ENCODE measurements around the gene NEDD8. TPM values are rescaled to one million over a fixed set of nuclear protein-coding genes. Genes with fewer than 3 reads are reported as not detected.

NEDD8 gene
- total RNA-seq, 4 donors from 2014 or later = 141 to 178 (median 162) TPM

GRCh38 chr14:24256960-24257359, 24.8 kb upstream of the NEDD8 start:
- in situ Hi-C loops (cut with MboI; ENCODE audit: low sequenced_read_pairs in 4 of 4) (no loop called here), intact Hi-C loops (cut with DNase I; ENCODE audit: low total_unique reads) (no loop called here)
- Histone ChIP-seq H3K36me3 (no peaks in the 10 kb centered on the region), H3K27ac (no peak overlapping the region), H3K27me3 (no peaks in the 10 kb centered on the region), H3K4me1 (no peaks in the 10 kb centered on the region), H3K4me3 (no peak overlapping the region), H3K9me3 (no peaks in the 10 kb centered on the region)
- no peak for DNase-seq
- no peak for TF ChIP-seq CTCF (IDR thresholded peaks at IDR 0.05 in 4 of 5, conservative IDR thresholded peaks at IDR 0.05 in 1 of 5)
- no peak for TF ChIP-seq POLR2A (IDR thresholded peaks at IDR 0.05)
- no peak for ATAC-seq

- ATAC-seq (no peak), DNase-seq (no peak)
- in situ Hi-C loops (cut with MboI; ENCODE audit: low sequenced_read_pairs in 4 of 4) (no loop called here), intact Hi-C loops (cut with DNase I; ENCODE audit: low total_unique reads) (no loop called here)
- H3K4me1 ChIP-seq = no peaks in the 10 kb centered on the region
- H3K27ac ChIP-seq = no peak overlapping the region
- no peak overlapping the region for H3K4me3 ChIP-seq
- TF ChIP-seq POLR2A (IDR thresholded peaks at IDR 0.05) (no peak), CTCF (IDR thresholded peaks at IDR 0.05 in 4 of 5, conservative IDR thresholded peaks at IDR 0.05 in 1 of 5) (no peak)
- no peaks in the 10 kb centered on the region for H3K27me3 ChIP-seq
- no peaks in the 10 kb centered on the region for H3K9me3 ChIP-seq
- no peaks in the 10 kb centered on the region for H3K36me3 ChIP-seq
These were observed 24.0 kb upstream of the NEDD8 start for GRCh38 chr14:24255931-24256711.

- no peak for ATAC-seq
- intact Hi-C loops (cut with DNase I; ENCODE audit: low total_unique reads) = no loop called here
- no peaks in the 10 kb centered on the region for H3K27me3 ChIP-seq
These were observed 23.3 kb upstream of the NEDD8 start for GRCh38 chr14:24255438-24255837.

GRCh38 chr14:24254630-24255392, 22.6 kb upstream of the NEDD8 start:
- H3K27ac ChIP-seq = no peak overlapping the region
- no peaks in the 10 kb centered on the region for H3K27me3 ChIP-seq
- no peaks in the 10 kb centered on the region for H3K36me3 ChIP-seq
- no peak for ATAC-seq
- in situ Hi-C loops (cut with MboI; ENCODE audit: low sequenced_read_pairs in 4 of 4) = no loop called here
- no peaks in the 10 kb centered on the region for H3K9me3 ChIP-seq
- intact Hi-C loops (cut with DNase I; ENCODE audit: low total_unique reads) = no loop called here
- DNase-seq = no peak
- no peak for TF ChIP-seq CTCF (IDR thresholded peaks at IDR 0.05 in 4 of 5, conservative IDR thresholded peaks at IDR 0.05 in 1 of 5)
- no peak for TF ChIP-seq POLR2A (IDR thresholded peaks at IDR 0.05)
- H3K4me3 ChIP-seq = no peak overlapping the region
- no peaks in the 10 kb centered on the region for H3K4me1 ChIP-seq

More at GRCh38 chr14:24255438-24255837, 23.3 kb upstream of the NEDD8 start:
- H3K4me3 ChIP-seq = no peak overlapping the region
- DNase-seq = no peak
- H3K4me1 ChIP-seq = no peaks in the 10 kb centered on the region
- H3K36me3 ChIP-seq = no peaks in the 10 kb centered on the region
- TF ChIP-seq POLR2A (IDR thresholded peaks at IDR 0.05) (no peak), CTCF (IDR thresholded peaks at IDR 0.05 in 4 of 5, conservative IDR thresholded peaks at IDR 0.05 in 1 of 5) (no peak)
- in situ Hi-C loops (cut with MboI; ENCODE audit: low sequenced_read_pairs in 4 of 4) = no loop called here
- no peak overlapping the region for H3K27ac ChIP-seq
- no peaks in the 10 kb centered on the region for H3K9me3 ChIP-seq

All from gastrocnemius medialis (tissue), 4 donors.